ENCODE data around the gene ATP9B.

ATP9B gene

DNA sequence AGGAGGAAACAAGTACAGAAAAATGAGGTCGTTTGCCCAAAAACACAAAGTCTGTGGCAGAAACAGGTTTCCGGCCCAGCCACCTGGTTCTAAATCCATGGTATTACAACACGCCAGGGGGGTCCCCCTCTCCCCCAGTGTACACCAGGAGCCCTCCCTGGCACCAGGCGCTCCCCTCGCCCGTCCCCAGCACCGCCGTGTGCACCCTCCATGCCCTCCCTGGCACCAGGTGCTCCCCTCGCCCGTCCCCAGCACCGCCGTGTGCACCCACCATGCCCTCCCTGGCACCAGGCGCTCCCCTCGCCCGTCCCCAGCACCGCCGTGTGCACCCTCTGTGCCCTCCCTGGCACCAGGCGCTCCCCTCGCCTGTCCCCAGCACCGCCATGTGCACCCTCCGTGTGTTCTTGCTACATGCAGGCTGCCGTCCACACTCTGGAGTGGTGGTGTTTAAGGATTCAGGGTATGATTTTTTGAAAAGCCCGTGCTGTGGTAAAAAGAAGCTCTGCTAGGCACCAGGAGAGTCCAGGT is 266.7 kb downstream of the ATP9B start:
- no peaks in the 10 kb centered on the region for H3K9me3 Mint-ChIP-seq
- peak; percentile 24 for ATAC-seq
- H3K4me3 Mint-ChIP-seq = no peak overlapping the region
- no peaks in the 10 kb centered on the region for H3K4me1 Mint-ChIP-seq
- DNase-seq (ENCODE audit: low spot score in 2 of 2) = no peak
- peaks cover 41% of the 10 kb centered on the region for H3K36me3 Mint-ChIP-seq
- no peak overlapping the region for H3K27ac Mint-ChIP-seq

DNA sequence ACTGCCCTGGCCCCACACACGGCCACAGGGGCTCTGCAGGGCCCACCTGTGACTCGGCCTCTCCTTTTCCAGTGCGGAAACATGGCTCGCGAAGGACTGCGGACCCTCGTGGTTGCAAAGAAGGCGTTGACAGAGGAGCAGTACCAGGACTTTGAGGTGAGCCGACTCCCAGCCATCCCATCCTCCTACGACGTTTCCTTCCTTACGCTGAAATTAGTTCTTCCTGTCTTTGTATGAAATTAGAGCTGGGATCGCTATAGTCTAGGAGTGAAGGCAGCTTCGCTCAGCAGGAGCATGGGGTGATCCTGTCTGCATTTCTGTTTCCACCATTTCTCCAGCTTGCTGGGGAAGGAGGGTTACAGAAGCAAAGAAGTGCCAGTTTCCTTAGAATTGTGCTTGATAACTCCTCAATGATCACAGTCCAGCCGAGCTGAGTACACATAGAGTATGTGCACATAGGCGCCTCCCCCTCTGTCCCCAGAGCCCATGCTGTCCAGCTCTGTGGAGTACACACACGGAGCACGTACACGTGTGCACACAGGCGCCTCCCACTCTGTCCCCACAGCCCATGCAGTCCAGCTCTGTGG is 267.5 kb downstream of the ATP9B start:
- Mint-ChIP-seq H3K4me3 (no peak overlapping the region), H3K4me1 (no peaks in the 10 kb centered on the region), H3K27ac (no peak overlapping the region), H3K36me3 (peaks cover 34% of the 10 kb centered on the region), H3K9me3 (no peaks in the 10 kb centered on the region)
- ATAC-seq (no peak), DNase-seq (ENCODE audit: low spot score in 2 of 2) (no peak)

DNA sequence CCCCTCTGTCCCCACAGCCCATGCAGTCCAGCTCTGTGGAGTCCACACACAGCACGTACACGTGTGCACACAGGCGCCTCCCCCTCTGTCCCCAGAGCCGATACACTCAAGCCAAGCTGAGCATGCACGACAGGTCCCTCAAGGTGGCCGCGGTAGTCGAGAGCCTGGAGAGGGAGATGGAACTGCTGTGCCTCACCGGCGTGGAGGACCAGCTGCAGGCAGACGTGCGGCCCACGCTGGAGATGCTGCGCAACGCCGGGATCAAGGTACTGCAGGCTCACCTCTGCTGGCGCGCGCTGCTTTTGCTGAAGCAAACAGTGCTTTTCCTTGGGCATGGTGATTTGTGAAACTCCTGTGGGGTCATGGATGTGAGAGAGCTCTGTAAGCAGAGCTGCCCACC is 268.0 kb downstream of the ATP9B start:
- Mint-ChIP-seq H3K27ac (no peak overlapping the region), H3K36me3 (peaks cover 30% of the 10 kb centered on the region), H3K9me3 (no peaks in the 10 kb centered on the region), H3K4me1 (no peaks in the 10 kb centered on the region), H3K4me3 (no peak overlapping the region)
- DNase-seq (ENCODE audit: low spot score in 2 of 2) (no peak), ATAC-seq (no peak)

DNA sequence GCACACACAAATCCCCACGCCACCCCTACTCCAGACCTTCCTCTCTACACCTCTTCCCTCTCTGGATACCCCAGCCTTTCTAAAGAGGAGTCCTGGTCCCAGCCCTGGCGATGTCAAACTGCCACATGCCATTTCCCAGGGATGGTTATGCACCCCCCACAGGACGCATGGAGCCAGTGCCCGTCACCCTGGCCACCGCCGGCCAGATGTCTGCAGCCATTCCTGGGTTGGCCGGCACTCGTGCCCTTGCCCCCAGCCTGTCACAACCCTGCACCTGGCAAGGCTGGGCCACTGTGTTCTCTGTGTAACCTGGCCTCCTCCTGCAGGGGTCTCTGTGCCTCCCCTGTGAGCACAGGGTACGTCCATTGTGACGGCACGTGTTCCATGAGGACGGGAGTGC is 268.4 kb downstream of the ATP9B start:
- no peaks in the 10 kb centered on the region for H3K4me1 Mint-ChIP-seq
- no peaks in the 10 kb centered on the region for H3K9me3 Mint-ChIP-seq
- H3K36me3 Mint-ChIP-seq = peaks cover 26% of the 10 kb centered on the region
- DNase-seq (ENCODE audit: low spot score in 2 of 2) (no peak), ATAC-seq (no peak)
- no peak overlapping the region for H3K4me3 Mint-ChIP-seq
- H3K27ac Mint-ChIP-seq = no peak overlapping the region

DNA sequence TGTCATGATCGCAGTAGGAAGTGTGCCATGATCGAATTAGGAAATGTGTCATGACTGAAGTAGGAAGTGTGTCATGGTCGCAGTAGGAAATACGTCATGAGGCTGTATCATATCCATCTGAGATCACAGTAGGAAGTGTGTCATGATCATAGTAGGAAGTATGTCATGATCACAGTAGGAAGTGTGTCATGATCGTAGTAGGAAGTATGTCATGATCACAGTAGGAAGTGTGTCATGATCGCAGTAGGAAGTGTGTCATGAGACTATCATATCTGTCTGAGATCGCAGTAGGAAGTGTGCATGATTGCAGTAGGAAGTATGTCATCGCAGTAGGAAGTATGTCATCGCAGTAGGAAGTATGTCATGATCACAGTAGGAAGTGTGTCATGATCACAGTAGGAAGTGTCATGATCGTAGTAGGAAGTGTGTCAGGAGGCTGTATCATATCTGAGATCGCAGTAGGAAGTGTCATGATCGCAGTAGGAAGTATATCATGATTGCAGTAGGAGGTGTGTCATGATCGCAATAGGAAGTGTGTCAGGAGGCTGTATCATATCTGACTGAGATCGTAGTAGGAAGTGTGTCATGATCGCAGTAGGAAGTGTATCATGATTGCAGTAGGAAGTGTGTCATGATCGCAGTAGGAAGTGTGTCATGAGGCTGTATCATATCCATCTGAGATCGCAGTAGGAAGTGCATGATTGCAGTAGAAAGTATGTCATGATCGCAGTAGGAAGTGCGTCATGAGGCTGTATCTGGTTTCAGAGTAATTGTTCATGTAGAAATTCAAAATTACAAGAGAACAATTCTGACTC is 270.1 kb downstream of the ATP9B start:
- DNase-seq (ENCODE audit: low spot score in 2 of 2) (no peak), ATAC-seq (no peak)
- H3K4me1 Mint-ChIP-seq = no peaks in the 10 kb centered on the region
- H3K9me3 Mint-ChIP-seq = no peaks in the 10 kb centered on the region
- no peak overlapping the region for H3K4me3 Mint-ChIP-seq
- H3K36me3 Mint-ChIP-seq = peaks cover 41% of the 10 kb centered on the region
- H3K27ac Mint-ChIP-seq = no peak overlapping the region

DNA sequence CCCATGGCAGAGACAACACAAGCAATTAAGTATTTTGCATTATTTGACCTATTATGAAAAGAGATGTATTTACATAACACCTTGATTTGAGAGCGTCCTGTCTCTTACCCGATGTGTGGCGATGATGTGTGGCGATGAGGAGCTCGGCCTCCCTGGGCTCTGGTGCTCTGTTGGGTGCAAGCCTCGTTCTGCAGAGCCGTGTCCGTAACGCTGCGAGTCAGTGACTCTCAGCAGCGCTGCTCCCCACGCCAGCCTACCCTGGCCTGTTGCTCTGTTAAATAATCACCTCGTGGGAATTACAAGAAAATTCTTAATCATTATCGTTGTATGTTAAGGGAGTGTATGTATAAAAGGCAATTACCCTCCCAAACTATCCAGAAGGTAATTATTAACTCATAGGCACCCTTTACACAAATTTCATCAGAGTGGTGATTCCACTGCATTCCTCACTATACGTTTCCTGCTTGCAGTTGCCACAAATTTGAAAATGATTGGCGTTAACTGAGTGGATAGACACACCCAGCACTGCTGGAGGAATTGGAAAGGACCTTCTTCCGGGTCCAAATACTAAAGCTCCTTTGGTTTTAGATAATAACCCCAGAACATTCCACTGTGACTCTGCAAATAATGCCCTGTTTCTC is 274.5 kb downstream of the ATP9B start:
- Mint-ChIP-seq H3K4me3 (no peak overlapping the region), H3K4me1 (no peaks in the 10 kb centered on the region), H3K9me3 (no peaks in the 10 kb centered on the region), H3K36me3 (peaks cover 69% of the 10 kb centered on the region), H3K27ac (no peak overlapping the region)
- DNase-seq (ENCODE audit: low spot score in 2 of 2) (no peak), ATAC-seq (no peak)

DNA sequence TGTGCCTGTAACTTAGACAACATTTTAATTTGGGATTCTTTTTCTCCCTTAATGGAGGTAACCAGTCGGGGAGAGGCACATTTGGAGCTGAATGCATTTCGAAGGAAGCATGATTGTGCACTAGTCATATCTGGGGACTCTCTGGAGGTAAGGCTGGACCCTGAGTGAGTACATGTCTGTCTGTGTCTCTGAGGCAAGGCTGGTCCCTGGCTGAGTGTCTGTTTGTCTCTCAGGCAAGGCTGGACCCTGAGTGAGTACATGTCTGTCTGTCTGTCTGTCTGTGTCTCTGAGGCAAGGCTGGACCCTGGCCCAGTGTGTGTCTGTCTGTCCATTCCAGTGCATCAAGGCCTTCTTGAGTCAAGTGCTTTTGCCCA is 275.0 kb downstream of the ATP9B start:
- ATAC-seq (no peak), DNase-seq (ENCODE audit: low spot score in 2 of 2) (no peak)
- H3K27ac Mint-ChIP-seq = no peak overlapping the region
- H3K4me1 Mint-ChIP-seq = no peaks in the 10 kb centered on the region
- no peaks in the 10 kb centered on the region for H3K9me3 Mint-ChIP-seq
- no peak overlapping the region for H3K4me3 Mint-ChIP-seq
- peaks cover 65% of the 10 kb centered on the region for H3K36me3 Mint-ChIP-seq

DNA sequence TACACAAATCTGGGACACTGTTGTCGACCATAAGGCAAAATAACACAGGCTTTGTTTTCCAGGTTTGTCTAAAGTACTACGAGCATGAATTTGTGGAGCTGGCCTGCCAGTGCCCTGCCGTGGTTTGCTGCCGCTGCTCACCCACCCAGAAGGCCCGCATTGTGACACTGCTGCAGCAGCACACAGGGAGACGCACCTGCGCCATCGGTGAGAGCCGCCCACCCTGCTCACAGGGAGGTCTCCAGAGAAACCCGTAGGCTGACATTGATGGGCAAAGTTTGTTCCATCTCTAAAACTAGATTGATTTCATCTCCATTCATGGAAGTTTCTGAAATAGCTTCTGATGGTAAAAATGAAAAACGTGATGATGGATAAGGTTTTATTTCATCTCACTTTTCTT is 276.2 kb downstream of the ATP9B start:
- no peak overlapping the region for H3K4me3 Mint-ChIP-seq
- no peak for ATAC-seq
- no peaks in the 10 kb centered on the region for H3K4me1 Mint-ChIP-seq
- no peaks in the 10 kb centered on the region for H3K9me3 Mint-ChIP-seq
- peaks cover 62% of the 10 kb centered on the region for H3K36me3 Mint-ChIP-seq
- no peak for DNase-seq (ENCODE audit: low spot score in 2 of 2)
- H3K27ac Mint-ChIP-seq = no peak overlapping the region

DNA sequence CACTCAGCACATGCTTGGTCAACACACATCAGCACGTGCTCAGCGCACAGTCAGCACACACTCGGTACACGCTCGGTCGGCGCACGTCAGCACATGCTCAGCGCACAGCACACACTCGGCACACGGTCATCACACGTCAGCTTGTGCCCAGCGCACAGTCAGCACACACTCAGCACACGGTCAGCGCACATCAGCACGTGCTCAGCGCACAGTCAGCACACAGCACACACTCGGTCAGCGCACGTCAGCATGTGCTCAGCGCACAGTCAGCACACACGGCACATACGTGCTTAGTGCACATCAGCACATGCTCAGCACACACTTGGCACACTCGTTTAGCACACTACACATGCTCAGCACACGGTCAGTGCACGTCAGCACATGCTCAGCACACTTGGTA is 276.8 kb downstream of the ATP9B start:
- Mint-ChIP-seq H3K27ac (no peak overlapping the region), H3K4me3 (no peak overlapping the region), H3K4me1 (no peaks in the 10 kb centered on the region), H3K9me3 (no peaks in the 10 kb centered on the region), H3K36me3 (peaks cover 62% of the 10 kb centered on the region)
- ATAC-seq = no peak
- no peak for DNase-seq (ENCODE audit: low spot score in 2 of 2)

DNA sequence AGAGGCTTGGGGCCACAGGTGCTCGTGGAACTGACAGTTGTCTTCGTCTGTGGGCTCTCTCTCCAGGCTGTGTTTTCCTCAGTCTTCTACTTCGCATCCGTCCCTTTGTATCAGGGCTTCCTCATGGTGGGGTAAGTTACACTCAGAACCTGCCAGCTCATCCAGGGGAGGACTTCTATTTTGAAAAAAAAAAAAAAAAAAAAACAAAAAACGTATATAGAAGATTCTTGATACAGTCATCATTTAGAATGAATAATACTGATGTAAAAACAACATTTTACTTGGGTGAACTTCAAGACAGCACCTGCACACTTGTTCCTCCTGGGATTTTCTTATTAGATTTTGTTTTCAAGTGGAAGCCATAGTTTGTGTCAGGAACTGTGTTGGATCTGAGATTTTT is 278.9 kb downstream of the ATP9B start:
- DNase-seq (ENCODE audit: low spot score in 2 of 2) (no peak), ATAC-seq (no peak)
- H3K9me3 Mint-ChIP-seq = no peaks in the 10 kb centered on the region
- H3K4me3 Mint-ChIP-seq = no peak overlapping the region
- peaks cover 57% of the 10 kb centered on the region for H3K36me3 Mint-ChIP-seq
- no peaks in the 10 kb centered on the region for H3K4me1 Mint-ChIP-seq
- peak overlapping the region; percentile 20 for H3K27ac Mint-ChIP-seq

DNA sequence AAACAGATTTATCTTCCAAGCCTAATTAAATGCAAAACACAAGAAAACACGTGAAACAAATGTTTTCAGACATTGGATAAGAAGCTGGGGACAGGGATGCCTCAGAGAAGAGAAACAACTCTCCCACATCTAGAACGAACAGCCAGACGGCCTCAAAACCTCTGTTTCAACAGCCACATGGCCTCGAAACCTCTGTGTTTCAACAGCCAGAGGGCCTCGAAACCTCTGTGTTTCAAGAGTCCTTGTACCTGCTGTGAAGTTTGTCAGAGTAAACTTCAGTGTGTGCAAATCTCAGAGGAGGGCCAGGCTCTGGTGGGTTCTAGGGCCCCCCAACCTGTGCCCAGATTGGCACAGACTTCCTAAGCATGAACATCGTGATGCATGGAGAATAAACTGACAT is 283.2 kb downstream of the ATP9B start:
- peaks cover 21% of the 10 kb centered on the region for H3K36me3 Mint-ChIP-seq
- H3K9me3 Mint-ChIP-seq = no peaks in the 10 kb centered on the region
- H3K27ac Mint-ChIP-seq = no peak overlapping the region
- no peak overlapping the region for H3K4me3 Mint-ChIP-seq
- DNase-seq (ENCODE audit: low spot score in 2 of 2) (no peak), ATAC-seq (no peak)
- H3K4me1 Mint-ChIP-seq = no peaks in the 10 kb centered on the region

DNA sequence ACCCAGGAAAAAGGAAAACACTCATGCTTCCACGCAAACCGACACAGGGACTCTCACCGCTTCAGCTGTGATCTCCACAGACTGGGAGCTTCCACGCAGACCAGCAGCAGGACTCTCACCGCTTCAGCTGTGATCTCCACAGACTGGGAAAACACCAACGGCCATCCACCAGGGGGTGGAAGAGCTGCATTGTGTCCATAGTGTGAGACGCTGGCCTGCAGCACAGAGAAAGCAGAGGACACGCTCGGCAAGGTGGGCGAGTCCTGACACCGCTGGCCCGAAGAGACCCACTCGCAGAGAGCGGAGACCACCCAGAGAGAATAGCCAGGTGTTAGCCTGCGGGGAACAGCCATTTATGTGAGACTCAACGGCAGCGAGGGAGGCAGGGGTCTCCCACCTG is 284.1 kb downstream of the ATP9B start:
- H3K4me1 Mint-ChIP-seq = no peaks in the 10 kb centered on the region
- peaks cover 12% of the 10 kb centered on the region for H3K36me3 Mint-ChIP-seq
- no peak overlapping the region for H3K27ac Mint-ChIP-seq
- no peak overlapping the region for H3K4me3 Mint-ChIP-seq
- no peaks in the 10 kb centered on the region for H3K9me3 Mint-ChIP-seq
- no peak for DNase-seq (ENCODE audit: low spot score in 2 of 2)
- no peak for ATAC-seq

DNA sequence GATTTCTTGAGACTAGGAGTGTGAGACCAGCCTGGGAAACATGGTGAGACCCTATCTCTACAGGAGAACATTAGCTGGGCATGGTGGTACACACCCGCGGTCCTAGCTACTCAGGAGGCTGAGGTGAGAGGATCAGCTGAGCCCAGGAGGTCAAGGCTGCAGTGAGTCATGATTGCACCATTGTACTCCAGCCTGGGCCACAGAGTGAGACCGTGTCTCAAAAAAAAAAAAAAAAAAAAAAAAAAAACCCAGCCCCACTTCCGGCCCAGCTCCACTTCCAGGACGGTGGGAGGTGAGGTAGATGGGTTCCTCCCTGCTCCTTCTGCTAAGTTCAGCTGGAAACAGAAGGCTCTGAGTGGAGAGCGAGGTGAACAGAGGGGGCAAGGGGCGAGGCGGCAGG is 285.2 kb downstream of the ATP9B start:
- H3K27ac Mint-ChIP-seq = no peak overlapping the region

DNA sequence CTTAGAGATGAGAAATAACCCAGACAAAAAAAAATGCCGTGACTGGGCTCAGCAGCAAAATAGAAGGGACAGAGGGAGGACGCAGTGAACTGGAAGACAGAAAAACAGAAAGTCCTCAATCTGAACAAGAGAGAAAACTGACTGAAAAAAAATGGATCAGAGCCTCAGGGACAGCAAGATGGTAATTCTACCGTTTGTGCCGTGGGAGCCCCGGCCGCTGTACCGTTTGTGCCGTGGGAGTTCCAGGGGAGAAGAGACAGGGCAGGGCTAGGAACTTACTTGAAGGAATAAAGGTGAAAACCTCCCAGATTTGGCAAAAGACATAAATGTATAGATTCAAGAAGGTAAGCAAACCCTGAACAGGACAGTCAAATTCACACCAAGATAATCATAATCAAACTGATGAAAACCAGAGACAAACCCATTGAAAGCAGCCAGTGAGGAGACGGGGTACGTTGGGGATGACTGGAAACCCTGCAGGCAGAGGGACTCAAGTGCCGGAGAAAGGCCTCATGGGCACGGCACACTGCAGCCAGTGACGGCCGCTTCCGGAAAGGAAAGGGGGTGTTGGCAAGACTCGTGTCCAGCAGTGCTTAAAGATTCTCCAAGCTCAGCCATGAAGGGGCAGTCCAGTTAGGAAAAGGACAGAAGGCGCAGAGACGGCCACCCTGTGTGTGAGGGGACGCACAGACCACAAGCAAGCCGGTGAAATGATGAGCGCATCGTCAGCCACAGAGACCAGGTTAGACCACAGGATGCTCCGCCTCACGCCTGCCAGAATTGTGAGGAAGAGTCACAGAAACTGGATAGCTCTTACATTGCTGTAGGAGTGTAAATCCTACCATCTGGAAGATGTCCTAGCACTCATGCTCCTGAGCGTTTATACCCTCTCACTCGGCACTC is 286.5 kb downstream of the ATP9B start:
- DNase-seq (ENCODE audit: low spot score in 2 of 2) = no peak
- H3K27ac Mint-ChIP-seq = peak overlapping the region; percentile 37
- H3K36me3 Mint-ChIP-seq = peaks cover 21% of the 10 kb centered on the region
- ATAC-seq = no peak
- H3K4me1 Mint-ChIP-seq = no peaks in the 10 kb centered on the region
- no peak overlapping the region for H3K4me3 Mint-ChIP-seq
- H3K9me3 Mint-ChIP-seq = no peaks in the 10 kb centered on the region

More for the DNA sequence above, 285.2 kb downstream of the ATP9B start:
- H3K4me3 Mint-ChIP-seq = no peak overlapping the region
- H3K36me3 Mint-ChIP-seq = peaks cover 12% of the 10 kb centered on the region
- ATAC-seq (no peak), DNase-seq (ENCODE audit: low spot score in 2 of 2) (no peak)
- H3K4me1 Mint-ChIP-seq = no peaks in the 10 kb centered on the region
- H3K9me3 Mint-ChIP-seq = no peaks in the 10 kb centered on the region

DNA sequence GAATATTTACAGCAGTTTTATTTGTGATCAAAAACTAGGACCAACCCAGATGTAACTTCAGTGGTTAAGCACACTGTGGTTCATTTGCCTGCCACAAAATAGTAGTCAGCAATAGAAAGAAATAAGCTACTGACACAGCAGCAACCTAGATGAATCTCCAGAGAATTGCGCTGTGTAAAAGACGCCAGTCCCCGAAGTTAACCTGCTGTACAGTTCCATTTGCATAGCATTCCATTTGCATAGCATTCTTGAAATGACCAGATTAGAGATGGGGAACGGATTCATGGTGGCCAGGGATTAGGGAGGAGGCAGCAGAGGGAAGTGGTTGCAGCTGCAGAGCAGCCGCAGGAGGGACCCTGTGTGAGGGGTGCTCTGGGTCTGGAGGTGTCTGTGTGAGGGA is 287.2 kb downstream of the ATP9B start:
- no peak for ATAC-seq
- no peaks in the 10 kb centered on the region for H3K9me3 Mint-ChIP-seq
- H3K36me3 Mint-ChIP-seq = peaks cover 23% of the 10 kb centered on the region

More for the DNA sequence above, 287.2 kb downstream of the ATP9B start:
- no peak for DNase-seq (ENCODE audit: low spot score in 2 of 2)
- H3K4me1 Mint-ChIP-seq = no peaks in the 10 kb centered on the region
- H3K27ac Mint-ChIP-seq = no peak overlapping the region
- H3K4me3 Mint-ChIP-seq = no peak overlapping the region

All from stimulated activated effector memory CD8-positive, alpha-beta T cell treated with anti-CD3 and anti-CD28 coated beads, Interleukin-12 subunit alpha, Interleukin-12 subunit beta, amount 100 ng/mL, for 72 hours (primary cell).